GM18870 (cell line): ENCODE measurements around the gene CSF3R.
"Not testable (repeated sequence)": the region's sequence is repeated elsewhere in the genome, so short reads cannot be mapped to it uniquely, and the experiment has no call there.

Source experiments
- ATAC-seq: cut with Tn5 transposase; IDR thresholded peaks from one replicate; pipeline ENCODE4 v1.9.1; 2021; ENCODE audit warnings: moderate library complexity; ENCODE audit not compliant: unreplicated experiment

The CSF3R gene

DNA sequence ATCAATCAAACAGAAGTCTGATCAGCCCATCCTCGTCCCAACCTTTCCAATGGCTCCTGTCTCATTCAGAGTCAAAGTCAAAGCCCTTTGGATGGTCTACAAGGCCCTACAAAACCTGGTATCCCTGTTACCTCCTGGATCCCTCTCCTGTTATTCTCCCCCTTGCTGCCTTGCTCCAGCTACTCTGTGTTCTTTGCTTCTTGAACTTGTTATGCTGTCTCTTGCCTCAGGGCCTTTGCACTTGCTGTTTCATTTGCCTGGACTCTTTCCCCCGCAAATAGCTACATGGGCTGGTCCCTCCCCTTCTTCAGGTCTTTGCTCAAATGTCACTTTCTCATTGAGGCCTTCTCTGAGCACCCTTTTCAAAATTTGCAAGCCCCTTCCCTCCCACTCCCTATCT lies 1.4 kb upstream of the CSF3R start:
- ATAC-seq = no peak

DNA sequence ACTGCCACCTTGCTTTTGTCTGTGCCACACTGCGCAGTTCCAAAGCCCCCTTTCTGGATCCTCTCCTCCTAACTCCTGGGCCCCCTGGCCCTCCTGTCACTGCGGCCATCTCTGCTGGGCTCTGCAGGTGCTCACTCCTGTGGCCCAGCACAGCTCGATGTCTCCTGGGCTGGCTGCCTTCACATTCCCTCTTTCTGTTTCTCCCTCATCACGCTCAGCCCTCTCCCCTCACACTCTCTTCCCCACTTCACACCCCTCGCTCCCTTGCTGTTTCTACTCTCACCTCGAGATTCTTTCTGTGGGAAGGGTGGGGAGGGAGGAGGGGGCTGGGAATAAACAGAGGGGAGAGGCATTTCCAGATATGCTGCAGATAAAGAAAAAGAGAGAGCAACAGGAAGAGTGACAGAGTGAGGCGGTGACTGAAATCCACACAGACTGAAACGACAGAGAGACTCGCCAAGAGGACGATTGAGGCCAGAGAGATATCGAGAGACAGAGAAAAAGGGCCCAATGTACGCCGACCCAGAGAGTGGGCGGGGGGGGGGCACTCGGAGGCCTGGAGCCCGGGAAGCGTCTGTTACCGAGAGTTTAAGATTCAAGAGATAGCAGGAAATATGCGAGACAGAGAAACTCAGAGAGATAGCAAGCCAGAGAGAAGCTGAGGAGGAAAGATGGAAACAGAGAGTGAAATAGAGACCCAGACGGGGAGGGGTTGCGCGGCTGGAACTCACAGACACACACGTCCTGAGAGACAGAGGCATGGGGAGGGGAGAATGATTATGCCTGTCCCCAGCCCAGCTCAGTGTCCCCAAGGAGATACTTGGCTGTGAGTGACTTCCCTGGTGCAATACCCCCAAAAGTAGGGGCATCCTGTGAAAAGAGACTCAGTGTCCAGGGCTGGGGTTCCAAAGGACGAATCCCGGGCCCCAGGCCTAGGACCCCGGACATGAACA lies 666 bp downstream of the CSF3R start:
- ATAC-seq = no peak

GRCh38 chr1:36481091-36481490 lies 1.6 kb downstream of the CSF3R start:
- no peak for ATAC-seq

DNA sequence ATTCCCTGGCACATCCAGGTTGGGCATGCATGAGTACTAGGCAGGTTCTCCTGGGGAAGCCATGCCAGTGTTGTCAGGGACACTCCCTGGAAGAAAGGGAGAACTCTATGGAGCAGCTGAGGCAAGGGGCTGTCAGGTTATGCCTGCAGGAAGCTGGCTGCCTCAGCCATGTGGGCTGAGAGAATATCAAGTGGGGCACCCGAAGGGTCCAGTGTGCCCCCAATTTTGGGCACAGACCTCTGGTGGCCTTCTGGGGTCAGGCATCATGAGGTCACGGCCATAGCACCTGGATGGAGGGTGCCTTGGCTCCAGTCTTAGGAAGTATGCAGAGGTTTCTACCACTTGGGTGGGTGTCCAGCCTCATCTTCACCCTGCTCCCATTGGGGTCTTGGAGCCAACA lies 2.6 kb downstream of the CSF3R start:
- no peak for ATAC-seq

DNA sequence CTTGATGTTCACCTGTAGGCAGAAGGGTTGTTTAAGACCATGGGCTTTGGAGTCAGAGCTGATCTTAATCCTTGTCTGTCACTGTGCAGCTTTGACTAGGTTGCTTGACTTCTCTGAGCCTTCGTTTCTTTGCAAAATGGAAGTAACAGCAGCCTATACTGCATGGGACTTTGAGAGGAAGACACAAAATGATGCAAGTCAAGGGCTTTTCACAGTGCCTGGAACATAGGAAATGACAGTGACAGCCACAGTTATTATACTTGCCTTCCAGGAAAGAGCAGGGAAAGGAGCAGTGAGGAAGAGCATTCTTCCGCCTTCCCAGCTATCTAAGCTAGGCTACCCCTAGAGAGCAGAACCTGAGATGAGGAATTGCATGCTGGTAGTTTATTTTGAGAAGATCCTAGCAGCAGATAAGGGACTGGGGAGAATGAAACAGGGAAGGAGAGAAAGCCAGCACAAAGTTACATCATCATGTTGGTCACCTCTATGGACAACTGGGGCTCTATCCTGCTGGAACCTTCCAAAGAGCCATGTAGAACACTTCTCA lies 3.1 kb downstream of the CSF3R start:
- no peak for ATAC-seq

GRCh38 chr1:36477615-36478014 lies 5.1 kb downstream of the CSF3R start:
- ATAC-seq = not testable (repeated sequence)

GRCh38 chr1:36476945-36477344 lies 5.8 kb downstream of the CSF3R start:
- no peak for ATAC-seq

- no peak for ATAC-seq
Observed at GRCh38 chr1:36475910-36476604, 6.7 kb downstream of the CSF3R start.

DNA sequence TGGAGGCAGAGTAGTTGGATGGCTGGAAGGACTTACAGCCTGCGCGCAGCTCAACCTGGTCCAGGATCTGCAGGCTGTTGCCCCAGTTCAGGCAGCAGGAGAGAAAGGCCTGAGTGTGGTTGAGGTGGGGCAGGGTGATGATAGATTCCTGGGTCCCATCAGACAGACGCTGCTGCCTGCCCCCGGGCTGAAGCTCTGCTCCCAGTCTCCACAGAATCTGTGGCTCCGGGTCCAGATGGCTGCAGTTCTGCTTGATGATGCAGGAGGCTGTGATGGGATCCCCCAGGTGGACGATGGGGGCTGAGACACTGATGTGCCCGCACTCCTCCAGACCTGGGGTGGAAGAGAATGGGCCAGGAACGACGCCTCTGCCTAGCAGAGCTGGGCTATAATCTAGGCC lies 7.4 kb downstream of the CSF3R start:
- ATAC-seq = no peak

DNA sequence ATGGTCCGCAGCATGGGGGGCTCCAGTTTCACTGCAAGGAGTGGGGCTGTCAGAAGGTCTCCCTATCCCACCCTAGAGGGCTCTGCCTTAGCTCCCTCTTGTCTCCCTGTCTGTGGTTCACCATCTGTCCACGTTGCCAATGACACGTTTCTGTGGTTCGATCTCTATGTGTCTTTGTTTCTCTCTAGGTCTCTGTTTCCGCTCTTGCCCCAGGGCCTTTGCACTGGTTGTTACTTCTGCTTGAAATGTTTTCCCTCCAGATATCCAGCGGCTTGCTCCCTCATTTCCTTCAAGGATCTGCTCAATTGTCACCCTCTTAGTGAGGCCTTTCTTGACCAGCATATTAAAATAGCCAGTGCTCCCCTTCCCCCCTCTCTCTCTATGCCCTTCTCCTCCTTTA lies 10.1 kb downstream of the CSF3R start:
- ATAC-seq = no peak

DNA sequence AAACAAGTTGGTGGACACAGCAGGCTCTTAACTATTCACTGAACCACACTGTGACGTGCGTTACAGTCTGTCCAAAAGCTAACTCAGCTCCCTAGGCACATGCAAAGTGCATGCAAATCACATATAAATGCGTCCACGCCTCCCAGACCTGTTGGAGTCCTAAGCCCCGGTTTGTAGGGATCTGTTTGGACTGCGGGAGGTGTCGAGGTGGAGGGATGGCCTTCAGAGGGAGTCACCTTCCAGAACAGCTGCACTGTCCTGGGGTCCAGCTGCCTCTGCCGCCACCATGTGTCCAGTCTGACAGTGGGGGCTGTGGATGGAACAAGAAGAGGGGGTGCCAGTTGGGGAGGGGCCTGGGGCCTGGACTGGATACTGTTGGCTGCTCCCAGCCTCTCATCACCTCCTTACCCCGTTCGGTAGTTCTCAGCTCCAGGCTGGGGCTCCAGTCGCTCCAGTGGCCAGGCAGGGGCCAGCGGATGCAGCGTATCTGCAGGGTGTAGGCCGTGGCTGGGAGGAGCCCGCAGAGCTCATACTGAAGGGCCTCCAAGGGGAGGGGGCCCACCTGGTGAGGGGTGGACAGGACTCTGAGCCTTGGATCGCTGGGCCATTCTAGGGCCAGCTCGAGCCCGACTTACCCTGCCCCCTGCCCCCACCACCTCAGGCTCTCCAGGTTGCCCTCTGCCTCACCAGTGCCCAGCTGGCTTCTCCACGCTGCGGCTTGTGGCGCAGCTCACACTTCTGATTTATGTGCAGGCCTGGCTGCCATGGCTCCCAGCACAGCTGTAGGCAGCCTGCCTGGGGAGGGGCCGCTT lies 10.7 kb downstream of the CSF3R start:
- ATAC-seq = no peak

GRCh38 chr1:36469163-36469562 lies 13.6 kb downstream of the CSF3R start:
- no peak for ATAC-seq

- no peak for ATAC-seq
Observed at GRCh38 chr1:36467700-36468455, 14.8 kb downstream of the CSF3R start.

GRCh38 chr1:36467027-36467410 lies 15.7 kb downstream of the CSF3R start:
- ATAC-seq = no peak

DNA sequence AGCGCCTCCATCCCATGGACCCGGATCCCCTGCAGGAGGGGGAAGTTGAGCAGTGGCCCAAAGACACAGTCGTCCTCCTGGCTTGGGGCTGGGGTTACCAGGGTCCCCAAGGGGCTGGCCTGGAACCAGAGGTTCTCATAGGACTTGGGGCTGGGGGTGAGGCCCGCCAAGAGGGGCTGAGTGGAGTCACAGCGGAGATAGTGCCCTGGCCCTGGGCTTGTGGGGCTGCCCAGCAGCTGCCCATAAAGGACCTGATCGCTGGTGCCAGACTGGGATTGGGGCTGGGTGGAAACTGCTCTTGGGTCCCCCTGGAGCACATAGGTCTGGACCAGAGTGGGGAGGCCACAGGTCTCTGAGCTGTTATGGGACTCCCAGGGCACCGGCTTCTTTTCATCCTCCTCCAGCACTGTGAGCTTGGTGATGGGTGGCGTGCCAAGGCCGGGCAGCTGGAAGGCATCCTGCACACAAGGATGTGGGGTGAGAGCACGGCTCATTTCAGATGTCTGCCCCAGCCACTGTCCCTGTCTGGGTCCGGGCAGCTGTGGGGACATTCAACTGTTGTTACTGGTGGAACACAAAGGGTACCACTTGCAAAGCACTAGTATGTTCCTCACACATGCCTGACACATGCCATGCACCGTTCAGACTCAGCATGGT lies 16.2 kb downstream of the CSF3R start:
- ATAC-seq = no peak

DNA sequence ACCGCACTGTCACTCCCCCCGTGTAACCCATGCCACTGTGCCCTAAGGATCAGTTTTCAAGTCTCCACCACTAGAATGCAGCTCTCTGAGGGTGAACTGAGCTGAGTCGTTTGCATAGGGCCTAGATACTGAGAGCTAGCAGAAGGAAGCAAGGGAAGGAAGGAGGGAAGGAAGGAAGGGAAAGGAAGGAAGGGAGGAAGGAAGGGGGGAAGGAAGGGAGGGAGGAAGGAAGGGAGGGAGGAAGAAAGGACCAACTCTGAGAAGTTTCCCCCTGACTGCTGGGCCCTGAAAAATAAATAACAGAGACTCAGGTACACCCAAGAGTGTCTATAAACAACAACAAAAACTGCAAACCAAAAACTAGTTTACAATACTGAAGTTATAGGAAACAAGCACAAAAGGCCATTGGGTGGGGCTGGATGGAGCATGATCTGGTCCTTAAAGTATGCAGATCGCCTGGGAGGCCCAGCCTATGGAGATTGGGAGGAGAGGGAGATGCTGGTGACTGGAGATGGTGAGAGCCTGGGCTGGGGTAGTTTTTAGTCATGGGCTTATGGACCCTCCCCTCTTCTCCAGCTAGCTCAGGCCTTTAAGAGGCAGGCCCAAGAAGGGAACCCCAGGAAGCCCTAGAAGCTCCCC lies 16.9 kb downstream of the CSF3R start:
- ATAC-seq = no peak

DNA sequence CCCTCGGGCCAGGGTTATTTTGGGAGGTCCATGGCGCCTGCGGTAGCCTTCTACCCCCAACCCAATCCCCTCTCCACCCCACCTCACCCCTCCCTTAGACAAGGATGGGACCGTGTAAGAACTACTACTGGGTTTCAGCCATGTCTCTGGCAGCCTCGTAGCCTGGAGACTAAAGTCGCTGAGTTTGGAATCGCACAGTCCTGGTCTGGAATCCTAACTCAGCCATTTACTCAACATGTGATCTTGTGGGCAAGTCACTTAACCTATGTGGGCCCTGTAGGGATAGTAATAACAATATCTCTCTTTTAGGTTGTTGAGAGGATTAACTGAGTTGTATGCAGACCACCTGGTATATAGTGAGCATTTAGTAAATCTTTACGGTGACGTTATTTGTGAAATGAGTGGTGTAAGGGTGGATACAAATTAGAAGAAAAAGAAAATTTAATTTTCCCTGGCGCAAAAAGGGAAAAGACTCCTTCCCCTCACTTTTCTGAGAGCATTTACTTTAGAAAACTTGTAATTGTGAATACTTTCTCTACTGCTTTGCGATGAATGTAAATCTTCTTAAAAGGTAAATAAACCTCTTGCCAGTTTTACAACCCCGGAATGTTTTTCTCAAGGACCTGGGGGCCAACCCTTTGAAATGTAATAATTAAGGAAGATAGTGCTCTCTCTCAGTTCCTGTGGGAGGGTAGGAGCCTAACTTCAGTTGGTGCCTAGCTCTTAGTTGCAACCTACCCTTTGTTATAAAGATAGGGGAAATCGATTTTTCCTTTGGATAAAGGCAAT lies 17.9 kb downstream of the CSF3R start:
- peak; percentile 10 for ATAC-seq

GRCh38 chr1:36463803-36464604 lies 18.7 kb downstream of the CSF3R start, which contains the start of gene MRPS15:
TSS of gene MRPS15 (minus strand) at chr1:36464384. CDS start at chr1:36464275, 109 bp downstream.
- ATAC-seq = peak; percentile 86
